ENCODE measurements around the gene HEATR5B.

GRCh38 chr2:37061013-37061711, 23.0 kb downstream of the HEATR5B start:
- TF ChIP-seq POLR2A (IDR thresholded peaks at IDR 0.05; ENCODE audit: low read depth, low read length) (no peak), EZH2 (IDR thresholded peaks at IDR 0.05; ENCODE audit: borderline replicate concordance, control insufficient read depth, low read depth, low read length) (no peak), CTCF (IDR thresholded peaks at IDR 0.05 in 2 of 3, conservative IDR thresholded peaks at IDR 0.05 in 1 of 3; ENCODE audit: control insufficient read depth in 2 of 3, extremely low read depth in 1 of 3, insufficient read depth in 1 of 3, low read depth in 3 of 3, low read length in 3 of 3) (no peak), KDM1A (IDR thresholded peaks at IDR 0.05; ENCODE audit: borderline replicate concordance) (no peak), SP1 (IDR thresholded peaks at IDR 0.05; ENCODE audit: low read depth, low read length) (no peak), RFX5 (IDR thresholded peaks at IDR 0.05; ENCODE audit: low read depth, low read length) (no peak), FOXK2 (IDR thresholded peaks at IDR 0.05) (no peak), EGR1 (IDR thresholded peaks at IDR 0.05; ENCODE audit: borderline replicate concordance in 1 of 2, low read depth in 2 of 2, low read length in 2 of 2) (no peak), BACH1 (IDR thresholded peaks at IDR 0.05; ENCODE audit: borderline replicate concordance) (no peak), NR2C2 (IDR thresholded peaks at IDR 0.05; ENCODE audit: borderline replicate concordance, control insufficient read depth, insufficient read length, low read depth) (no peak), SIN3A (IDR thresholded peaks at IDR 0.05; ENCODE audit: low read depth, low read length) (no peak)

All from GM12878 (cell line).